Upper lobe of right lung (tissue), 1 donor: Measurements from ENCODE around the gene ACSF2. TPM values are rescaled to one million over a fixed set of nuclear protein-coding genes. Genes with fewer than 3 reads are reported as not detected.

ENCODE experiments used
- ATAC-seq: fragments of 200-7000 bp; cut with Tn5 transposase; one replicate; pipeline ENCODE4 v1.9.1; 2020; ENCODE audit warnings: mild to moderate bottlenecking, moderate library complexity
- DNase-seq: peaks from one replicate; pipeline ENCODE4 v3.0.0-alpha.2; 2020
- H3K27ac ChIP-seq: fragments of 200-600 bp; one replicate; pipeline ENCODE4 v1.8.0; 2022
- H3K27me3 ChIP-seq: fragments of 200-600 bp; one replicate; pipeline ENCODE4 v1.8.0; 2022; ENCODE audit warnings: mild to moderate bottlenecking
- H3K36me3 ChIP-seq: fragments of 200-600 bp; one replicate; pipeline ENCODE4 v1.8.0; 2022
- H3K4me1 ChIP-seq: fragments of 200-600 bp; one replicate; pipeline ENCODE4 v1.8.0; 2022
- H3K4me3 ChIP-seq: fragments of 200-600 bp; one replicate; pipeline ENCODE4 v1.8.0; 2022; ENCODE audit warnings: mild to moderate bottlenecking
- H3K9me3 ChIP-seq: fragments of 200-600 bp; one replicate; pipeline ENCODE4 v1.8.0; 2022
- CTCF ChIP-seq: fragments of 200-600 bp; IDR thresholded peaks from one replicate; pipeline ENCODE4 v1.8.0; 2022; ENCODE audit warnings: antibody characterized with exemption
- intact Hi-C: fragments of 100-400 bp; cut with DNase I; formaldehyde crosslinking; loops from one replicate; pipeline ENCODE4 v1.11.0; 2022
- total RNA-seq: library from RNA; stranded (reverse); fragmentation: NEBNext Ultra II Directional; extraction: Animal tissue kit (Norgen Biotek cat#: 25700); gene quantifications from one replicate; pipeline ENCODE4 v1.2.1, GENCODE V29; 2021
- donor health status: DM: no; HTN: yes; CAD: no; lungs with severe emphysema.

ACSF2 gene
- total RNA-seq, 1 donor from 2014 or later = 73.9 TPM

GRCh38 chr17:50458270-50458669, 32.3 kb downstream of the ACSF2 start:
- Histone ChIP-seq H3K27me3 (no peaks in the 10 kb centered on the region), H3K36me3 (peaks cover 8% of the 10 kb centered on the region), H3K27ac (no peak overlapping the region), H3K9me3 (no peaks in the 10 kb centered on the region), H3K4me3 (no peak overlapping the region), H3K4me1 (peaks cover under 1% of the 10 kb centered on the region)
- no peak for TF ChIP-seq CTCF
- ATAC-seq (no peak), DNase-seq (no peak)
- intact Hi-C loops = no loop called here

DNA sequence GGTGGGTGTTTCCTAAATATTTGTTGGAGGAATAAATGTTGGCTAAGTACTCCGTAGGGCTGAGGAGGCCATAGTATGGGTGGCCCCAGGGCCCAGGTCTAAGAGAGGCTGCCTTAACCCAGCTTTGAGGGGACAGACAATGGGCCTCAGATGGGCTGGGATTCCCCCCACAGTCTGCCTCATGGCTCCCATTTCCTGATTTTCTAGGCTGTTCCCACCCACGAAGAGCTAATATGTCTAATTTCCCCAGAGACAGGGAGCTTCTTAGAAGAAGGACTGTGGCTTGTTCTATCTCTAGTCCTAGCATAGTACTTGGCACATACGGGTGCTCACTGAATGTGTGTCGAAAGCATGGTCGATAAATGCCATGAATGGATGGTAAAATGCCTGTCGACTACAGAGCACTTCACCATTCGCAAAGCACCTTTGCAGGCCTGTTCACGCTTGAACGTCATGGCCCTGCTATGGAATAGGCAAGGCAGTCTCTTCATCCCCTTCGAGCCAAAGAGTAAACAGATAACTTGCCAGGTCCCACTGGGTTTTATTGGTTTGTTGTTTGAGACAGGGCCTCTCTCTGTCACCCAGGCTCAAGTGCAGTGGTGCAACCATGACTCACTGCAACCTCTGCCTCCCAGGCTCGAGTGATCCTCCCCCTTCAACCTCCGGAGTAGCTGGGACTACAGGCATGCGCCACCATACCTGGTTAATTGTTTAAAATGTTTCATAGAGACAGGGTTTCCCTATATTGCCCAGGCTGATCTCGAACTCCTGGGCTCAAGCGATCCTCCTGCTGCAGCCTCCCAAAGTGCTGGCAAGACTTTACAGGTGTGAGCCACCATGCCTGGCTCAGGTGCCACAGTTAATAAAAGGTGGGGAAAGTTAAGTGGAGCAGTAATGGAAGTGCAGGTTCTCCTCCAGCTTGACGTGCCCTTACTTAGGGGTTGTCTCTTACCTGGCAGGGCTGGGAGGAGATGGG, 33.0 kb downstream of the ACSF2 start:
- Histone ChIP-seq H3K4me1 (no peaks in the 10 kb centered on the region), H3K27ac (no peak overlapping the region), H3K36me3 (peaks cover 8% of the 10 kb centered on the region), H3K27me3 (no peaks in the 10 kb centered on the region), H3K9me3 (no peaks in the 10 kb centered on the region), H3K4me3 (no peak overlapping the region)
- ATAC-seq (peak; percentile 28), DNase-seq (no peak)
- intact Hi-C loops = no loop called here
- no peak for TF ChIP-seq CTCF

DNA sequence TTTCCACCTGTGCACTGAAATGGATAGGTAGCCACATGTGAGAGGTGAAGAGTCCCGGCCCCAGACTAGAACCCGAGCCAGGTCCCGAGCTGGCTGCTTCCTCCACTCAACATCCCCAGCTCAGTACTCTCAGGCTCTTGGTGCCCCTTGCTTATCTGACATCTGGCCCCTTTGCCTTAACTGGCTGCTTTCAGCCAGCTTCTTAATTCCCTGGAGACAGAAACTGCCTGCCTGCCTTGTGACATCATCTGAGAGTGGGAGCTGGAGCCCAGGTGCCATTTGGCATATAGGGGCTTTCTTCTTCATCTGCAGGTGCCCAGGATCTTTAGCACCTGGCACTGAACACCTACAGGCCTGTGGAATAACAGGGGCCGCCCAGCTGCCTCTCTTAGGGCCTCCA, 33.7 kb downstream of the ACSF2 start:
- DNase-seq (no peak), ATAC-seq (no peak)
- Histone ChIP-seq H3K9me3 (no peaks in the 10 kb centered on the region), H3K27me3 (no peaks in the 10 kb centered on the region), H3K27ac (no peak overlapping the region), H3K36me3 (peaks cover 8% of the 10 kb centered on the region), H3K4me1 (no peaks in the 10 kb centered on the region), H3K4me3 (no peak overlapping the region)
- intact Hi-C loops = no loop called here
- no peak for TF ChIP-seq CTCF

DNA sequence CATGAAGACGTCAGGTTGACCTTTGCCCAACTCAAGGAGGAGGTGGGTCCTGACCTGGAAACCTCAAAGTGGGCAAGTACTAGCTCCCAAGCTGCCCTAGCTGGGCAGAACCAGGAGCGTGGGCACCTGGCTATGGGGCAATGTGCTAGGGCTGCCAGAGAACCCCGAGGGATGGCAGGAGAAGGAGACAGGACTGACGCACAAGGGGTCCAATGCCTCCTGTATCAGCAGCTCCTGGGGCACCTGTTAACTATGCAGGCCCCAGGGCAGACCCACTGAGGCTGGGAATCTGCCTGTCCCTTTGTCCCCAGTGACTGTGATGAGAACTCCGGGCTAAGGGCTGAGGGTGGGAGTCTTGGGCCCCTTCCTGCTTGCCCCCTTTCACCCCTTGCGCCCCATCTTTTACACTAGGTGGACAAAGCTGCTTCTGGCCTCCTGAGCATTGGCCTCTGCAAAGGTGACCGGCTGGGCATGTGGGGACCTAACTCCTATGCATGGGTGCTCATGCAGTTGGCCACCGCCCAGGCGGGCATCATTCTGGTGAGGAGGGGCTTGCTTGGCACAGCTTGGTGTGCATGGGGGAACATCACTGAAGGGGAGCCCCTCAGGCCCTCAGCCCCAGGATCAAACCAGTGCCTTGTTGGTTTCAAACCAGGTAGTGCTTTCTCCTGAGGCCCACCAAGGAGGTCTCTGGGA, 35.0 kb downstream of the ACSF2 start:
- no peaks in the 10 kb centered on the region for H3K27me3 ChIP-seq
- H3K36me3 ChIP-seq = peaks cover 8% of the 10 kb centered on the region
- ATAC-seq = no peak
- H3K9me3 ChIP-seq = no peaks in the 10 kb centered on the region
- H3K27ac ChIP-seq = no peak overlapping the region
- intact Hi-C loops = no loop called here
- TF ChIP-seq CTCF = no peak
- no peak for DNase-seq
- no peak overlapping the region for H3K4me3 ChIP-seq
- H3K4me1 ChIP-seq = no peaks in the 10 kb centered on the region

- H3K27ac ChIP-seq = no peak overlapping the region
- no peaks in the 10 kb centered on the region for H3K9me3 ChIP-seq
- peaks cover 8% of the 10 kb centered on the region for H3K36me3 ChIP-seq
- no peaks in the 10 kb centered on the region for H3K27me3 ChIP-seq
- no peaks in the 10 kb centered on the region for H3K4me1 ChIP-seq
- ATAC-seq (no peak), DNase-seq (no peak)
- H3K4me3 ChIP-seq = no peak overlapping the region
- intact Hi-C loops = no loop called here
- TF ChIP-seq CTCF = no peak
These were observed 35.6 kb downstream of the ACSF2 start for GRCh38 chr17:50461550-50462132.
